Dermis microvascular lymphatic vessel endothelial cell (primary cell): ENCODE results near the gene TTC19. TPM values are rescaled to one million over a fixed set of nuclear protein-coding genes. Genes with fewer than 3 reads are reported as not detected.
"Not testable (repeated sequence)": the region's sequence is repeated elsewhere in the genome, so short reads cannot be mapped to it uniquely, and the experiment has no call there.

Source experiments
- DNase-seq, 2 donors: peaks; one replicate each; pipeline versions ENCODE4 v3.0.0 to v3.0.0-alpha.2; 2010; ENCODE audit warnings: low read depth in 2 of 2
- total RNA-seq: library from RNA; depleted of rRNA; stranded (reverse); fragments of >200 nt; gene quantifications from 2 replicates; pipeline ENCODE4 v1.2.1, GENCODE V29; 2014

The TTC19 gene
- total RNA-seq, 1 donor from 2014 or later: 35.9 TPM

DNA sequence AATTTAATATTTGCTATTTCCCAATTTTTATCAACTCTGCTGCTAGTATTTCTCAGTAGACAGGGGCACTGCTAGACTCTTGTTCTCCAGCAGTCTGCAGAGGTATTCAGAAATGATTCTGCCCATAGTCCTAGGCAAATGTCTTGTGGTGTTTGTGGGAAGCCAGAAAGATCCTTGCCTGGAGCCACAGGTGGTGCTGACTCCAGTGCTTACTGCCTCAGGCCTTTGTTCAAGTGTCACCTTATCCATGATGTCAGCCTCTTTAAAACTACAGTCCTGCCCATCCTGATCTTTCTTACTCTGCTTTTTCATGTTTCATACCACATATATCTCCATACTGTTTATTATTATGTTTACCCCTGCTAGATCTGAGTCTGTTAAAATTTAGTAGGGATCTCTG lies 26.6 kb upstream of the TTC19 start:
- DNase-seq: no peak

DNA sequence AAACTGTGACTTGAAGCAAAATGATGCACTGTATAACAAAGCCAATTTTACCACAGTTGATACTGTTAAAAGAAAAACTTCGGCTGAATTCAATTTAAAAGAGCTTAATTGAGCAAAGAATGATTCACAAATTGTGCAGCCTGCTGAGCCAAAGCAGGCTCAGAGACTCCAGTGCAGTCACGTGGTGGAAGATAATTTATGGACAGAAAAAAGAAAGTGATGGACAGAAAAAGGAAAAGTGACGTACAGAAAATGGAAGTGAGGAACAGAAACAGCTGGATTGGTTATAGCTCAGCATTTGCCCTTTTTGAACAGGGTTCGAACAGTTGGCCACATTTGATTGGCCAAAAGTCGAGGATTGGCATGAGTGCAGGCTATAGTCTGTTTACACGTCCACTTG lies 25.8 kb upstream of the TTC19 start:
- no peak for DNase-seq

DNA sequence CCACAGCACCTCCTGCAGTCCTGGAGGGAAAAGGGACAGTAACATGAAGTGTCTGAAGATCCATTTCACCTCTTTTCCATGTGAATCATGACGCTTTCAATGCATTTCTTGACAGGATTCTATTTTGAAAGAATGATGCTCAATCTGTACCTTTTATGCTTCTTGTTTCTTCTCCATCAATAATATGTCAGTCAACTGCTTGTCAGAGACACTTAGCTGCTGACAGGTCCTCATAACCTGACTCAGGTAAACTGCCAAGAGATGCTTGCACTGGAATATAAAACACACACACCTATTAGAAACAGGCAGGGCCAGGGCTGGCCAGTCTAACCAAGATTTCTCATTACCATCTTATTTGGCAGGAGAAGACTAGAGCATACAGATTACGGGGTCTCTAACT lies 21.7 kb upstream of the TTC19 start:
- no peak for DNase-seq

DNA sequence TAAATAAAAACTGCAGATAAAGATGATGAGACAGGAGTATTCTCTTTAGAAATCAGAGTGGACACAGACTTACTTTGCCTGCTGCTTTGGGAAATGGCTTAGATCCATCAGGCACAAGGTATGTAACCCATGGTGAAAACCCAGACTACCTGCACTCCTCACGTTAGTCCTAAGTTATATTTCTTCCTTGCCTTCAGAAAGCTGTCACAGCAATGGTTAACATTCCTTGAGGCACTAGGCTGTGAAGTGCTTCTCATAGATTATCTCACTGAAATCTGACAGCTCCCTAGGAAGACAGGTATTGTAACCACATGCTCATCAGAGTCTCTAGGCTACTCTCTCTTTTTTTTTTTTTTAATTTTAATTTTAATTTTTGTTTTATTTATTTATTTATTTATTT lies 21.0 kb upstream of the TTC19 start:
- DNase-seq: no peak

DNA sequence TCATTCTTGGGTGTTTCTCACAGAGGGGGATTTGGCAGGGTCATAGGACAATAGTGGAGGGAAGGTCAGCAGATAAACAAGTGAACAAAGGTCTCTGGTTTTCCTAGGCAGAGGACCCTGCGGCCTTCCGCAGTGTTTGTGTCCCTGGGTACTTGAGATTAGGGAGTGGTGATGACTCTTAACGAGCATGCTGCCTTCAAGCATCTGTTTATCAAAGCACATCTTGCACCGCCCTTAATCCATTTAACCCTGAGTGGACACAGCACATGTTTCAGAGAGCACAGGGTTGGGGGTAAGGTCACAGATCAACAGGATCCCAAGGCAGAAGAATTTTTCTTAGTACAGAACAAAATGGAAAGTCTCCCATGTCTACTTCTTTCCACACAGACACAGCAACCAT lies 20.6 kb upstream of the TTC19 start:
- not testable (repeated sequence) for DNase-seq

DNA sequence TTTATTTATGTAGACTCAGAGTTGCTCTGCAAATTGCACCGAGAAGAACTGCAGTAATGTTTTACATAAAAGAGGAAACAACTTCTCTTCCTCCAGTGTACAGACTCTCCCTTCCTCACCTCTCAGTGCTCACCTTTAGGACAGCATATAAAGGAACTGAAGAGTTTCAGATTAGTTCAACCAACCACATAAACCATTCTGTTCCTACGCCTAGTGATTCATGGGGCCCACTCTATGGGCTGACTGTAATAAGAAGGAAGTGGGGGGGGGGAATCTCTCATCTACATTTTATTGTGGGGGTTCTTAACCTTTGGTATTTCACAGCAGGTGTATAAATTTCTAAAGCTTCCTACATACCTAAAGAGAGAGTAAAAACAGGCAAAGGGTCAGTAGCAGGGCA lies 18.4 kb upstream of the TTC19 start:
- no peak for DNase-seq

DNA sequence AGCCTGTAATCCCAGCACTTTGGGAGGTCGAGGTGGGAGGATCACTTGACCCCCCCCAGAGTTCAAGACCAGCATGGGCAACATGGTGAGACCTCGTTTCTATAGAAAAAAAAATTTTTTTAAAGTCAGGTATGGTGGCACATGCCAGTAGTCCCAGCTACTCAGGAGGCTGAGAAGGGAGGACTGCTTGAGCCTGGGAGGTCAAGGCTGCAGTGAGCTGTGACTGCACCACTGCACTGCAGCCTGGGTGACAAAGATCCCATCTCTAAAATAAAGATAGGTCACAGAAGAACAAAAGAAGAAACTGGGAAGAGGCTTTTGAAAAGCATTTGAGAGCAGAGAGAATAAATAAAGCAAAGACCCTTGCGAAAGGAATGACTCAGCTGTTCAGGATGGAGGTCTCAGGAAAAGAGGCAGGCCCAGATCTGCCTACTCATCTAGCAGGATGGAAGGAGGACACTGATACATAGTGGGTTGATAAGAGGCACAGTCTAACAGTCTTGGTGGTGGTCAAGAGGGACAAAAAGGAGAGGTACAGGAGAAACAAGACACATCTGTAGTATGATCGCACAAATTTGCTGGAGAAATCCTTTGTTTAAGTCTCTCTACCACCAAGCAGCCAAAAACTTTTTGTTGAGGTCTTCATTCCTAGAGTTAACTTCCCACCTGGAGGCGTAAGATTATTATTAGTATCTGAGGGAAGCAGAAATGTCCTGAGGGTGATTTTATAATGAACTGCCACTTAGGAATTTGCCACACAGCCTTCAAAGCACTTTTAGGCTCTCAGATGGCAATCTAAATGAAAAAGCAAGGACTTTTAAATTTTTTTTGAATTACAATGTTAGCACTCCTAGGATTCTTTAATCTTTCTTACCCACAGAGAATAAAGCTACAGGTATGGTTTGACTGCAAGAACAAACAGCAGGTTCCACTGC lies 17.7 kb upstream of the TTC19 start:
- DNase-seq: no peak

DNA sequence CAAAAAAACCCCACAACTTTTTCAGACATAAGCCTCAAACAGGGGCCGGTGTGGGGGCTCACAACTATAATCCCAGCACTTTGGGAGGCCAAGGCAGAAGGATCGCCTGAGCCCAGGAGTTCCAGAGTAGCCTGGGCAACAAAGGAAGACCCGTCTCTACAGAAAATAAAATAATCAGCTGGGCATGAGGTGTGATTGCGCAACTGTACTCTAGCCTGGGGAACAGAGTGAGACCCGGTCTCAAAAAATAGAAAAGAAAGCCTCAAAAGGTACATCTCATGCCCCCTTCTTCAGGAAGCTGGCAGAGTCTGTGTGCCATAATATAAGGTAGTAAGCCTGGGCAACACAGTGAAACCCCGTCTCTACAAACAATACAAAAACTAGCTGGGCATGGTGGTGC lies 3.3 kb upstream of the TTC19 start:
- DNase-seq: no peak

DNA sequence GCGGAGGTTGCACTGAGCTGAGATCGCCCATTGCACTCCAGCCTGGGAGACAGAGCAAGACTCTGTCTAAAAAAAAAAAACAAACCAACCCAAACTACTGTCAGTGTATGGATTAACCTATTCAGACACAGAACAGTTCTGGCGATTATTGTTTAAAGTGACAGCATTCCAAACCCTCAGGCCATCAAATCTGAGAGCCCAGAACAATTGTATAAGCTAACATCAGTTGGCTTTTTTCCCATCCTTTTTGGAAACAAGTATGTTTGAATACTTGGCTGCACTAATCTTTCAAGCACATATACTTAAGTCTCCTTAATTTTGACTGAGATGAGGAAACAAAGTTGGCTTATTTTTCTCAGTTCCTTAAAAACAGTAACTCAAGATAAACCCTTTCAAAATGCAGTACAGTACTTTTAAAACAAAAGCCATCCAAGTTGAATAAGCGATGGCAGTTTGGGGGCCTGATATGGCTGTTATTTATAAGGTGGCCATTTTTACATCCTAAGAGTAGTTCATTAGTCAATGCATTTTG lies 1.5 kb upstream of the TTC19 start:
- no peak for DNase-seq

DNA sequence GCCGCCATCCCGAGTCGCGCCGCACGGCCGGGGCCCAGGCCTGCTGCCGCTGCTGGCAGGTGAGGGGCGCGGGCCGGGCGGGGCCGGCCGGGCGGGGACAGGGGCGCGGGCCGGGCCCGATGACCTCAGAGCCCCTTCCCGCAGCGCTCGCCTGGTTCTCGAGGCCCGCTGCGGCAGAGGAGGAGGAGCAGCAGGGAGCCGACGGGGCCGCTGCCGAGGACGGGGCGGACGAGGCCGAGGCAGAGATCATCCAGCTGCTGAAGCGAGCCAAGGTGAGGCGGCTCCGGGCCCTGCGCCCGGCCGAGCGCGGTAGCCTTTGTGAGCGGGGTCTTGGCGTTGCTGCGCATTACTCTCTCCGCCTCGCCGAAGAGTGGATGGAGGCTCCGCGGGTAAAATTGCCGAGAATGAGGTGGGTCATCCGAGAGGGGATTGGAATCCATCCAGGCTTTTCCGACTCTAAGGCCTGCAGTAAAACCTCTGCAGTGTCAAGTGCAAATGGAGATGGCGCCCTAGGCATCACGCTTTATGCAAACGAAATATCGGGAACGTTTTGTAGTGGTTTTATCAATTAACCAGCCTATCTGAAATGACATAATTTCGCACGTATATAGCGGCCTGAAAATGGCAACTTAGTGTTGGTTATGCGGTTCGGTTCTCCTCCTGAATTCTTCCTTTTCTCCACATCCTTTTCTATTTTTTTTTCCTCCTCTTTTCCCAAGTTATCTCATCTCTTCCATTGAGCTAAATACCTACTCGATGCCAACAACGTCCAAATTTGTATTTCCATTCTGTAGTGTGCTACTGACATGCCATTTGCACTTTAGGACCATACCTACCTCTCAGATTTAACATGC lies 577 bp downstream of the TTC19 start:
- peak in 1 of 2 donors; percentile 53 for DNase-seq

DNA sequence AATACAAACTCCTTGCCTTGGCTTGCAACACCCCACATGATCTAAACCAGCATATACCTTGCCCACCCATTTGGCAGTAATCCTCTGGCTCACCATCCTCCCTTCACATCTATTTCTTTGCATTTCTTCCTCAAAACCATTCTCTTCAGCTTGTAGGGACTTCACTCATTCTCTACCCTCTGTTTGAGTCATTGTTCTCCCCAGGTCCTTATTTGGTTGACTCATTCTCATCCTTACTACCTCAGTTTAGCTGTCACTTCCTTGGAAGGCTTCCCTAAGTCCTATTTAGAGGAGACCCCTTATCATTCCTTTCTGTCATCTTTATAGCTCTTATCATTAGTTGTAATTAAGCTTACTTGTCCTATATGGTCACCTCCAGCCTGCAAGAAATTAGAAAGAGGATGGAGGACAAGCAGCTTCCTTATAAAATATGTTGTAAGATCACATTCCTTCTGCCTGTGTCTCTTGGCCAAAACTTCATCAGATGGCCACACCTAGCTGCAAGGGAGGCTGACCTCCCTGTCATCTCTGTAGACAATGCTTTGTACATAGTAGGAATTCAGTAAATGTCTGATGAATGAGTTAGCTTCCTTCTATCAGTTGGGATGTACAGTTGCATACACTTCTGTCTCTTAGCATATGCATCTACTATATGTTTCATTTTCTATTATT lies 1.7 kb downstream of the TTC19 start:
- no peak for DNase-seq

DNA sequence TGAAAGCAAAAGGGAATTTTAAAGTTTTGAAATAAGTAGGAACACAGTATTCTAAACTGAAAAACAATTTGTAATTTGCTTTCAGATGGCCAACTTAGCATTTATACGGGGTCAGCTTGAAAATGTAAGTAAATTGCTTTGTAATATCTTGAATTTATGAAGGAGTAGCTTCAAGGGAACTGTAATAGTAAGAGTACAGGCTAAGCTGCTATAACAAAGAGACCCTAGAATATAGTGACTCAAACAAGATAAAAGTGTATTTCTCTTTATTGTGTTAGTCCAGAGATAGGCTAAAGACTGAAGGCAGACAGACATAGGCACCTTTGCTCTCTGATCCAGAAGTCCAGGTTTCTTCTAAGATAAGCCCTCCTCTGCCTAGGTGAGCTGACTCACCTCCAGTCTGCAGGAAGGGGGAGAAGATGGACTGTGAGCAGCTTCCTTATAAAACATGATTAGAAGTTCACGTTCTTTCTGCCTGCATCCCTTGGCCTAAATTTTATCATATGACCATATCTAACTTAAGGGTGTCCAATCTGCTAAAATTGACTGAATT lies 3.2 kb downstream of the TTC19 start:
- no peak for DNase-seq

DNA sequence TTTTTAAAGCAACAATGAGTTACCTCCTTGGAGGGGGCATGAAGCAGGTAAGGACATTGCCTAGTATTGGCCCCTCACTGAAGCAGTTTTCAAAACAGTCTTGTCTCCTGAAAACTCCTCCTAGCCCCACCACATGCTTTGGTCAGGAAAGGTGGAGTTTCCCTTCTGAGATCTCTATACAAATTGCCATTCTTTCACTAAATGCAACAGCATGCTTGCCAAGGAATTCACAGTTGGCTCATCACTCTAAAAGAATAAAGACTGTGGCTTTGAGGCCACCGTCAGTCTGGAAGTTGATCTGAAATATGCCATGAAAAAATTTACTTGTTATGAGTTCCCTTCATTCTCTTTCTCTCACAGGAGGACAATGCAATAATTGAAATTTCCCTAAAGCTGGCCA lies 4.2 kb downstream of the TTC19 start:
- peak in 1 of 2 donors; percentile 64 for DNase-seq

DNA sequence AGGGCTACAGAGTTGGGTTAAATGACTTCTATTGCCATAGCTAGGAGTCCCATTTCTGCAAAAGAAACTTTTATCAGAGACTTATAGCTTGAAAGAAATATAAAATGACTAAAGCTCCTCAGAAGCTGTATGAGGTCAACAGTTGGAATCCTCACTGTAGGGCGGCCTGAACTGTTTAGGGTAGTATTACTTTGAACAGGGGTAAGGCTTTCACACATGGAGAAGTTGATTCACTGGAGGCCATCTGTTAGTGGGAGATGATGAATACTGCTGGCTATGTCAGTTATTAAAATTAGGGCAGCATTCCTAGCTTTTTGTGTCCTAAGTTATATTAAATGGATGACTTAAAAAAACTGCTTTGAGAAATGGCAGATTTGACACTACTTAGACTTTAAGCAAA lies 6.0 kb downstream of the TTC19 start:
- DNase-seq: no peak

DNA sequence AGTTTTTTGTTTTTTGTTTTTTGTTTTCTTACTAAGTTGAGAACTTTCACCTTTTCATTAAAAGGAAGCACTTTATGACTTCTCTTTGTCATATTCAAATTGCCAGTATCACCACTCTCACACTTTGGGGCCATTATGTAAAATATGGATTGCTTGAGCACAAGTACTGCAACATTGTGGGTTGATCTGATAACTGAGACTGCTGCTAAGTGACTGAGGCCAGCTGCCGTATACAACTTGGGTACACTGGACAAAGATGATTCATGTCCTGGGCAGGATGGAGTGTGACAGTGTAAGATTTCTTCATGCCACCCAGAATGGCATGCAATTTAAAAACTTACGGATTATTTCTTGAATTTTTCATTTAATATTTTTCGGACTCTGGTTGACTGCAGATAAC lies 7.8 kb downstream of the TTC19 start:
- no peak for DNase-seq

DNA sequence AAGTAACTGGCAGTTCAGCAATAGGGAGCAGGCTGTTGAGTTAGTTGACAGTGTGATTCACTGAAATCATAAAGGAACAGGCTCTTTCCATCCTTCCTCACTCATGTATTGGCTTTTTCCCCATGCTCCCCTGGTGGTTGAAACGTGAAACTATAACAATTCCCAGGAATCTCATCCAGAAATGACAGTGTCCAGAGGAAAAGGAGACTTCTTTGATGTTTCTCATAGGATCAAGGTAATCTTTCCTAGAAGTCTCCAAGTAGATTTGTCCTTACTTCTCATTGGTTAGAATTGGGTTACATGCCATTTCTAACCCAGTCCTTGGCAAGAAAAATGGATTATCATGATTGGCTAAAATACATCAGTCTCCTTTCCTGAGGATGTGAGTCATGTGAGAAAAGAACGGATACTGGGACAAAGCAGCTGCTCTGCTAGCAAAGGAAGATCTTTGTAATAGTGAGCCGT lies 14.4 kb downstream of the TTC19 start:
- peak; percentile 48 to 92 for DNase-seq

DNA sequence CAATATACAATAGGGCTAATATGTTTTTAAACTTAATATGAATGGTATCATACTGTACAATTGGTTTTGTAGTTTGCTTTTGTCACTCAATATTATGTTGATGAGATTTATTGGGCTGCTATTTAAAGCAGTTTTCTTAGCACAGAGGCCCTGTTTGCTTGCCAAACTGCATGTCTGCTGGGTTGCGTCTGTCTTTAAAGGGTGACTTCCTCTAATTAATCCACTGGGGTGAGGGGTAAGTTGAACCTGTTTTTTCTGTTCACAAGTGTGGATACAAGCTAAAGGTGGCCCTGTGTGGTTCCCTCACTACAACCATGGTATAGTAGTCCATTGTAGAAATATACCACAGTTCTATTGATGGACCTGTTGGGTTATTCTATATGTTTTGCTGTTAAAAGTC lies 19.7 kb downstream of the TTC19 start:
- DNase-seq: no peak

DNA sequence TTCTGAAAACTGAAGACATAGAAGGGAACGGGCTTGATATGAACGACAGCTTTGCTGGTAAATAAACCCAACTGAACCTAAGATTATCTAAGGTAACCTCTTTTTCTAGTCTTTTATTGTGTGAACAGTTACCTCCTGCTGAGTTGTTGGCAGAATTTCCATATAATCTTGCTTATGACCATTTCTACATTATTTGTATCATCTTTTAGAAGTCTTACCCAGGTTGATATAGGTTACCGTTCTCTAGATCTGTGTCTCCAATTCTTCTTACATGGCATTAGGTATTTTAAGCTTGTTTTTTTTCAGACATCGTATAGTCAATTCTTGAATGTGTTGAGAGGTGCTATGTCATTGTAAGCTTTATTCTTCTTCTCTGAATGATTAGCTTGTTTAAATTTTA lies 24.3 kb downstream of the TTC19 start:
- DNase-seq: no peak

DNA sequence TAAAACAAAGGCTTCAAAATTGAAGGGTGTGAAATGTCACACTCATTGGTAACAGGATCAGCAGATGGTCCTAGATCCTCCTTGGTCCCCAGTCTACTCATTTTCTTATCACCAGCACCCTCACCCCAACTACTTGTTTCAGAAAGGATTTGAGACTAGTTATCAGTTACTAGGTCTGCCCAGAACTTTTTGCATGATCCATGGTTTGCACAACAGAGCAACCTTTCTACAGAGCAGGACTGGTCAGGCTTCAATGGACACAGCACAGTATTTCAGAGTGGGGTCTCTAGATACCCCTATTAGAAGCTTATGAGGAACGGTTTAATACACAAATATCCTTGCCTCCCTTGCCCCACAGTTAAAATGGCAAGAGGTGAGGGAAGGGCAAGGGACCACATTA lies 25.6 kb downstream of the TTC19 start:
- no peak for DNase-seq

DNA sequence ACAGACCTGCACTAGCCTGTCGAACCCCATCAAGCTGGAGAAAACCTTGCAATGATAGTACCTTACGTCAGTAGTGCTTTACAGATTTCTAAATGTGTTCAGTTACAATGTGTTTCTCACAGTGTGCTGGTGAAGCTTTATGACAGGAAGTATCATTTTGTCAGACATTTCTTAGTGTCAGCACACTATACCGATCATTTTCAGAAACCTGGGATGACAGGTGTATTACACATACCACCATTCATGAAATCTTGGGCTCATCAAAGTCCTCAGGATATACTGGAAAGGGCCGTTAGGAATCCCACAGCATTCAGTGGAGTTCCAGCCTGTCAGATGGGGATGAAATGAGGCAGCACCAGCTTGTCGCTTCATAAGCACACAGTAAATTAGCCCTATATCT lies 27.3 kb downstream of the TTC19 start:
- no peak for DNase-seq
